Osteocyte (in vitro differentiated cells): ENCODE measurements around the gene MICALL2. TPM values are rescaled to one million over a fixed set of nuclear protein-coding genes. Genes with fewer than 3 reads are reported as not detected.

Source experiments
- DNase-seq: peaks from one replicate; pipeline ENCODE4 v3.0.0; 2021; ENCODE audit warnings: mixed read lengths; ENCODE audit not compliant: unreplicated experiment; ENCODE audit errors: extremely low spot score
- H3K27ac Mint-ChIP-seq: one replicate; pipeline ENCODE4 v1.8.0; 2021; ENCODE audit warnings: mild to moderate bottlenecking, mixed read lengths; ENCODE audit not compliant: unreplicated experiment
- H3K27me3 Mint-ChIP-seq: one replicate; pipeline ENCODE4 v1.8.0; 2021; ENCODE audit warnings: mixed read lengths; ENCODE audit not compliant: unreplicated experiment
- H3K36me3 Mint-ChIP-seq: one replicate; pipeline ENCODE4 v1.8.0; 2021; ENCODE audit warnings: mixed read lengths; ENCODE audit not compliant: unreplicated experiment
- H3K4me1 Mint-ChIP-seq: one replicate; pipeline ENCODE4 v1.8.0; 2021; ENCODE audit warnings: mixed read lengths; ENCODE audit not compliant: unreplicated experiment
- H3K4me3 Mint-ChIP-seq: one replicate; pipeline ENCODE4 v1.8.0; 2021; ENCODE audit warnings: mild to moderate bottlenecking, moderate library complexity, mixed read lengths; ENCODE audit not compliant: unreplicated experiment
- H3K9me3 Mint-ChIP-seq: one replicate; pipeline ENCODE4 v1.8.0; 2021; ENCODE audit warnings: mixed read lengths; ENCODE audit not compliant: unreplicated experiment
- total RNA-seq: library from RNA; stranded (reverse); gene quantifications from 2 replicates; pipeline ENCODE4 v1.2.1, GENCODE V29; 2021
- TF ChIP-seq, protein P1 (sequence below): fragments of 200-600 bp; sonication (generic); IDR thresholded peaks from 2 replicates; pipeline ENCODE4 v1.5.0; 2021; ENCODE audit warnings: antibody characterized with exemption, mild to moderate bottlenecking, moderate library complexity

The MICALL2 gene
- total RNA-seq, 1 donor from 2014 or later: 63.1 TPM

DNA sequence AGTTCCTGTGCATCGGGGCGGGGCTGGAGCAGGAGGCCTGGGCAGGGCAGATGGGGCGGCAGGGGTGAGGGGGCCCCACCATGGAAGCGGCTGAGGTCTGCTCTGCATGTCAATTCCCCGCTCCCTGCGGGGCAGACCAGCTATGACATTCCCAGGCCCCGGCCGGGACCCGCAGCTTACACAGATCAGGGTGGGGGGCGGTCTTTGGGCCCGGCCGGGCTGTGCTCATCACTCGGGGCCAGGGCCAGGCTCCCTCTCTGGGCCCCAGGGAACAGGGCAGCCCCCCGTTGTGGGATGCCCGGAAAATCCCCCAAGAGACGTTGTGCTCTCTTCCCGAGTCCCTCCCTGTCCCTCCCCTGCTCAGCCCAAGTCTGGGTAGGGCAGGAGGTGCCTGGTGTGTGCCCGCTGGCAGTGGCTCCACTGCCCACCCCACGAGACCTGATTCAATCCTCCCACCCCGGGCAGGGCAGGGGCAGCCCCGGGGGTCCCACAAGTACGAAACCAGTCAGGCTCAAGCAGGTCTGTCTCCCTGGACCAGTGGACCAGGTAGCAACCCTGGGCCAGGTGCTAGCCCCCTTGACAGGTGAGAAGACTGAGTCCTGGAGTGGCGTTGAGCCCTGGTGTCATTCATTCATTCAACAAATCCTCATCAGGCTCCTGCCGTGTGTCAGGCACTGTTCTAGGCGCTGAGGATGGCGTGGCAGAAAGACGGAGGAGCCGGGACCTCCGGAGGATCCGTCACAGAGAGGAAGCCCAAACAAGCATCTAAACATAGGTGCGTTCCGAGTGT, 29.0 kb downstream of the MICALL2 start:
- Mint-ChIP-seq H3K27ac (no peak overlapping the region), H3K4me3 (no peak overlapping the region), H3K9me3 (no peaks in the 10 kb centered on the region), H3K36me3 (no peaks in the 10 kb centered on the region), H3K27me3 (no peaks in the 10 kb centered on the region), H3K4me1 (peaks cover 6% of the 10 kb centered on the region)
- DNase-seq: no peak
- TF ChIP-seq, protein P1, sequence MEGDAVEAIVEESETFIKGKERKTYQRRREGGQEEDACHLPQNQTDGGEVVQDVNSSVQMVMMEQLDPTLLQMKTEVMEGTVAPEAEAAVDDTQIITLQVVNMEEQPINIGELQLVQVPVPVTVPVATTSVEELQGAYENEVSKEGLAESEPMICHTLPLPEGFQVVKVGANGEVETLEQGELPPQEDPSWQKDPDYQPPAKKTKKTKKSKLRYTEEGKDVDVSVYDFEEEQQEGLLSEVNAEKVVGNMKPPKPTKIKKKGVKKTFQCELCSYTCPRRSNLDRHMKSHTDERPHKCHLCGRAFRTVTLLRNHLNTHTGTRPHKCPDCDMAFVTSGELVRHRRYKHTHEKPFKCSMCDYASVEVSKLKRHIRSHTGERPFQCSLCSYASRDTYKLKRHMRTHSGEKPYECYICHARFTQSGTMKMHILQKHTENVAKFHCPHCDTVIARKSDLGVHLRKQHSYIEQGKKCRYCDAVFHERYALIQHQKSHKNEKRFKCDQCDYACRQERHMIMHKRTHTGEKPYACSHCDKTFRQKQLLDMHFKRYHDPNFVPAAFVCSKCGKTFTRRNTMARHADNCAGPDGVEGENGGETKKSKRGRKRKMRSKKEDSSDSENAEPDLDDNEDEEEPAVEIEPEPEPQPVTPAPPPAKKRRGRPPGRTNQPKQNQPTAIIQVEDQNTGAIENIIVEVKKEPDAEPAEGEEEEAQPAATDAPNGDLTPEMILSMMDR: no peak

DNA sequence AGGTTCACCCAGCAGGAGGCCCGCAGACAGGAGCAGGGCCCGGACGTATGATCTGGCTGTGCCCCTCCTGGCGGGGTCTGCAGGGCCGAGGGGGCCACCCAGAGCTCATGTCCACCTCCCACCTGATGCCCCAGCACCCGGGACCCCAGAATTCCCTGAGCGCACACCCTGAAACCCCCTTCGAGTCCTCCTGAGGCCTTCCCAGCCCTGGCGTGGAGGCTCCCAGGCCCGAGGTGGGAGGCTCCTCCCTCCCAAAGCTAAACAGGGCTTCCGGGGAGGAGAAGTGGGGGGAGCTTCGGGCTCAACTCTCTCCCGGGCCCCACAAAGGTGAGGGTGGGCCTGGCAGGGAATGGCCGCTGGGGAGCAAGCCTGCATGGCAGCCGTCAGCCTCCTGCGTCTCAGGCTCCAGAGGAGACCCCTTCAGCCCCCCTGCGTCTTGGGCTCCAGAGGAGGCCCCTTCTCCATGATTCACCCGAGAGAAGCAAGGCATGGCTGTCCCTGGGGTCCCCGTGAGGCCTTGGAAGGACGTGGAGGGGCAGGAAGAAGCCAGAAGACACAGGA, 30.2 kb downstream of the MICALL2 start:
- Mint-ChIP-seq H3K36me3 (no peaks in the 10 kb centered on the region), H3K9me3 (no peaks in the 10 kb centered on the region), H3K4me1 (peaks cover 6% of the 10 kb centered on the region), H3K27me3 (no peaks in the 10 kb centered on the region), H3K27ac (no peak overlapping the region), H3K4me3 (no peak overlapping the region)
- no peak for DNase-seq
- TF ChIP-seq, protein P1: no peak

DNA sequence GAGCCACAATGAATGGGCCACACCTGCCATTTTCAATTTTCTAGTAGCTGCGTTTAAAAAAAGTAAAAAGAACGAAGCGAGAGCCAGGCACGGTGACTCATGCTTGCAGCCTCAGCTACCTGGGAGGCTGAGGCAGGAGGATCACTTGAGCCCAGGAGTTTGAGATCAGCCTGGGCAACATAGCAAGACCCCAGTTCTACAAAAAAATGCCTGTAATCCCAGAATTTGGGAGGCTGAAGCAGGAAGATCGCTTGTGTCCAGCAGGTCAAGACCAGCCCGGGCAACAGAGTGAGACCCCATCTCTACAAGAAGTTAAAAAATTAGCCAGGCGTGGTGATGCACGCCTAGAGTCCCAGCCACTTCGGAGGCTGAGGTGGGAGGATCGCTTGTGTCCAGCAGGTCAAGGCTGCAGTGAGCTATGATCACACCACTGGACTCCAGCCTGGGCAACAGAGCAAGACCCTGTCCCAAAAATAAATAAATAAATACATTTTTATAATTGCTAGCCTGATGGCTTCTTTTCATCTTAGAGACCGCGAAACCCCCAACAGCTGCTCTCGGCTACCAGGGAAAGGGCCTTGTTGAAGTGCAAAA, 32.1 kb downstream of the MICALL2 start:
- TF ChIP-seq, protein P1: no peak

DNA sequence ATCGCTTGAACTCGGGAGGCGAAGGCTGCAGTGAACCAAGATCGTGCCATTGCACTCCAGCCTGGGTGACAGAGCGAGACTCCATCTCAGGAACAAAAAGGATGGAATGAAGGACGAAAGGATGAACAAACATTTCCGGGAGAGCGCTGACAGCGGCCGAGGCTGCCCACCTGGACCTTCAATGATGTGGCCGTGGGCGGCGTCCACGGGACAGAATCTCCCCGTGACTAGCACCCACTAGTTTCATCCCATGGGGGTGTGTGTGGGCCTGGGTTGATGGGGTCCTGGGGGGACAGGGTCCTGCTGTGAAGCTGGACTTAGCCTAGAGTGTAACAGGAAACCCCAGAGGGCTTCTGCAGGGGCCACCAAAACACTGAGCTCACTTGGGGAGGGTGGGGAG, 32.8 kb downstream of the MICALL2 start:
- peaks cover 5% of the 10 kb centered on the region for H3K4me1 Mint-ChIP-seq
- no peak overlapping the region for H3K27ac Mint-ChIP-seq
- no peak for DNase-seq
- TF ChIP-seq, protein P1: no peak
- peaks cover 6% of the 10 kb centered on the region for H3K27me3 Mint-ChIP-seq
- H3K9me3 Mint-ChIP-seq: no peaks in the 10 kb centered on the region
- no peaks in the 10 kb centered on the region for H3K36me3 Mint-ChIP-seq
- no peak overlapping the region for H3K4me3 Mint-ChIP-seq

More for the DNA sequence above, 32.1 kb downstream of the MICALL2 start:
- no peak for DNase-seq
- Mint-ChIP-seq H3K27ac (no peak overlapping the region), H3K27me3 (peaks cover 6% of the 10 kb centered on the region), H3K4me1 (peaks cover 5% of the 10 kb centered on the region), H3K36me3 (no peaks in the 10 kb centered on the region), H3K9me3 (no peaks in the 10 kb centered on the region), H3K4me3 (no peak overlapping the region)
